Smooth muscle cell (in vitro differentiated cells): ENCODE measurements around the gene MAP3K19. TPM values are rescaled to one million over a fixed set of nuclear protein-coding genes. Genes with fewer than 3 reads are reported as not detected.
A peak's percentile ranks its signal among the peaks of the same experiment; 100 is the strongest.

Source experiments
- DNase-seq: peaks from one replicate; lab custom pipeline; 2025; ENCODE audit not compliant: unreplicated experiment; lab: John Stamatoyannopoulos, UW
- H2AFZ ChIP-seq: fragments of 200-600 bp; sonication (generic); 2 replicates; pipeline ENCODE4 v1.6.0; 2016; ENCODE audit warnings: antibody characterized with exemption, low read depth, mild to moderate bottlenecking
- H3F3A ChIP-seq: fragments of 200-600 bp; sonication (generic); 2 replicates; pipeline ENCODE4 v1.6.0; 2017; ENCODE audit warnings: antibody characterized with exemption, low read depth
- H3K27ac ChIP-seq: fragments of 200-600 bp; sonication (generic); 2 replicates; pipeline ENCODE4 v1.5.1; 2016; ENCODE audit warnings: low read depth, mild to moderate bottlenecking
- H3K27me3 ChIP-seq: fragments of 200-600 bp; sonication (generic); 2 replicates; pipeline ENCODE4 v1.6.1; 2016; ENCODE audit warnings: low read depth, mild to moderate bottlenecking
- H3K36me3 ChIP-seq: fragments of 200-600 bp; sonication (generic); 2 replicates; pipeline ENCODE4 v1.5.1; 2016; ENCODE audit warnings: low read depth
- H3K4me1 ChIP-seq: fragments of 200-600 bp; sonication (generic); 2 replicates; pipeline ENCODE4 v1.5.1; 2016; ENCODE audit warnings: low read depth
- H3K4me2 ChIP-seq: fragments of 200-600 bp; sonication (generic); 2 replicates; pipeline ENCODE4 v1.6.0; 2016; ENCODE audit warnings: mild to moderate bottlenecking
- H3K4me3 ChIP-seq: fragments of 200-600 bp; sonication (generic); 2 replicates; pipeline ENCODE4 v1.5.1; 2016; ENCODE audit warnings: mild to moderate bottlenecking
- H3K79me2 ChIP-seq: fragments of 200-600 bp; sonication (generic); 2 replicates; pipeline ENCODE4 v1.6.0; 2016; ENCODE audit warnings: low read depth, mild to moderate bottlenecking
- H3K9ac ChIP-seq: fragments of 200-600 bp; sonication (generic); 2 replicates; pipeline ENCODE4 v1.6.0; 2016; ENCODE audit warnings: low read depth
- H3K9me3 ChIP-seq: fragments of 200-600 bp; sonication (generic); replicated peaks from 2 replicates; pipeline ENCODE4 v1.5.1; 2016; ENCODE audit warnings: low read depth
- H4K20me1 ChIP-seq: fragments of 200-600 bp; sonication (generic); 2 replicates; pipeline ENCODE4 v1.6.0; 2016; ENCODE audit warnings: low read depth
- CTCF ChIP-seq: fragments of 200-600 bp; sonication (generic); IDR thresholded peaks from 2 replicates; pipeline ENCODE4 v1.5.1; 2017; ENCODE audit warnings: borderline replicate concordance, mild to moderate bottlenecking, antibody characterized with exemption; ENCODE audit not compliant: insufficient read depth, poor library complexity, severe bottlenecking
- WGBS: methylation state at CpG from one replicate; pipeline ENCODE4 v1.1.7; 2016; ENCODE audit warnings: low lambda C conversion rate; 5-methylcytosine and 5-hydroxymethylcytosine counted together
- polyA plus RNA-seq: library from polyadenylated mRNA; unstranded; fragments of >200 nt; fragmentation: Nextera tagmentation; extraction: Ambion mirVana; gene quantifications from 2 replicates; pipeline ENCODE4 v1.2.1, GENCODE V29; 2016
- total RNA-seq: library from RNA; depleted of rRNA; stranded (reverse); fragments of >200 nt; gene quantifications from 2 replicates; pipeline ENCODE4 v1.2.3, GENCODE V29; 2014

MAP3K19 gene
- total and polyA plus RNA-seq, 2 experiments from 2014 or later, result 0.14 TPM; not detected in 1

DNA sequence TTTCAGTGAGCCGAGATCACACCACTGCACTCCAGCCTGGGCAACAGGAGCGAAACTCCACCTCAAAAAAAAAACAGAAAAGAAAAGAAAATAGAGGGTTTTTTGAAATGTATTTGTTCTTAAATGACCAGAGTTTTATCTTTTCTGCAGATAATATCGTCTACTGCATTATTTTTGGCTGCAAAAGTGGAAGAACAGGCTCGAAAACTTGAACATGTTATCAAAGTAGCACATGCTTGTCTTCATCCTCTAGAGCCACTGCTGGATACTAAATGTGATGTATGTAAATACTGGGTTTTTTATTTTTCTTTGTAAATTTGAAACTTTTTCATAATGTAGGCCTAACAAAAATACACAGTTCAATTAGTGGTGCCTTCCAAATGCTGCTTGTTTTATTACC, 110.6 kb downstream of the MAP3K19 start:
- DNase-seq, result no peak
- H2AFZ ChIP-seq, result no peak overlapping the region
- H3K36me3 ChIP-seq, result peaks cover 16% of the 10 kb centered on the region
- H3K4me2 ChIP-seq, result no peak overlapping the region
- H3K79me2 ChIP-seq, result peaks cover 83% of the 10 kb centered on the region
- peaks cover 97% of the 10 kb centered on the region for H4K20me1 ChIP-seq
- no peak overlapping the region for H3K27ac ChIP-seq
- H3F3A ChIP-seq, result peaks cover 5% of the 10 kb centered on the region
- 92% methylated on average over 4 of the region's 4 CpGs for whole genome bisulfite sequencing
- H3K27me3 ChIP-seq, result no peaks in the 10 kb centered on the region
- no peaks in the 10 kb centered on the region for H3K4me1 ChIP-seq
- H3K9ac ChIP-seq, result no peak overlapping the region
- no peak for TF ChIP-seq CTCF
- H3K9me3 ChIP-seq, result no peaks in the 10 kb centered on the region
- H3K4me3 ChIP-seq, result no peak overlapping the region

- no peak for DNase-seq
- H2AFZ ChIP-seq, result no peak overlapping the region
- peaks cover 100% of the 10 kb centered on the region for H4K20me1 ChIP-seq
- H3K36me3 ChIP-seq, result peaks cover 16% of the 10 kb centered on the region
- no peak overlapping the region for H3K4me2 ChIP-seq
- peak overlapping the region; percentile 16 for H3K27ac ChIP-seq
- TF ChIP-seq CTCF, result no peak
- H3K9me3 ChIP-seq, result no peaks in the 10 kb centered on the region
- peaks cover 5% of the 10 kb centered on the region for H3F3A ChIP-seq
- no peaks in the 10 kb centered on the region for H3K27me3 ChIP-seq
- no peak overlapping the region for H3K4me3 ChIP-seq
- WGBS, result 80% methylated on average over 1 of the region's 1 CpG
- no peak overlapping the region for H3K9ac ChIP-seq
- H3K79me2 ChIP-seq, result peaks cover 99% of the 10 kb centered on the region
- no peaks in the 10 kb centered on the region for H3K4me1 ChIP-seq
Observed at GRCh38 chr2:134934641-134935040, 112.6 kb downstream of the MAP3K19 start.

DNA sequence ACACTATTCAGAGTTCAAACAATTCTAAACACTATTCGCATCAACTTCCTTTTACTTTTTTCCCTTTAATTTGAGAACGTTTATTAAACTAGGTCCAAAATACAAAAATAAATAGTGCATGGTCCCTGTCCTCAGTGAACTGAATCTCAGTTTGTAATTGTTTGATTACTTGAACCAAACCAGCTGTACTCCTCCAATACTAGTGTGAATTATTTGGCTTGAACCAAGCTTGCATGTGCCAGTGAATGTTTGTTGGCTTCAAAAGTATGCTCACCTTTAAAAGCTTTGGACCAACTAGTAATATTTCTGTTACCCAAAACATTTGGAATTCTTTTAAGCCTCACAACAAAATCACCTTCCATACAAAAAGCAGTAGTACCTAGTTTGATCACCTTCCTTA, 113.1 kb downstream of the MAP3K19 start:
- Histone ChIP-seq H3K9ac (no peak overlapping the region), H2AFZ (no peak overlapping the region), H3K4me2 (no peak overlapping the region), H3K27ac (no peak overlapping the region), H3F3A (peaks cover 5% of the 10 kb centered on the region), H3K9me3 (no peaks in the 10 kb centered on the region), H3K27me3 (no peaks in the 10 kb centered on the region), H4K20me1 (peaks cover 99% of the 10 kb centered on the region), H3K36me3 (peaks cover 16% of the 10 kb centered on the region), H3K4me3 (no peak overlapping the region), H3K4me1 (no peaks in the 10 kb centered on the region), H3K79me2 (peaks cover 100% of the 10 kb centered on the region)
- TF ChIP-seq CTCF, result no peak
- WGBS, result 98% methylated on average over 2 of the region's 2 CpGs
- no peak for DNase-seq

GRCh38 chr2:134933732-134934131, 113.5 kb downstream of the MAP3K19 start:
- Histone ChIP-seq H3K27me3 (no peaks in the 10 kb centered on the region), H3K9me3 (no peaks in the 10 kb centered on the region), H2AFZ (no peak overlapping the region), H3K4me1 (no peaks in the 10 kb centered on the region), H3K27ac (no peak overlapping the region), H3K4me3 (no peak overlapping the region), H3K4me2 (no peak overlapping the region), H3K9ac (no peak overlapping the region), H3K36me3 (peaks cover 16% of the 10 kb centered on the region), H3K79me2 (peaks cover 100% of the 10 kb centered on the region), H3F3A (peaks cover 5% of the 10 kb centered on the region), H4K20me1 (peaks cover 99% of the 10 kb centered on the region)
- 95% methylated on average over 1 of the region's 1 CpG for WGBS
- DNase-seq, result no peak
- no peak for TF ChIP-seq CTCF
